ENCODE measurements around the gene OR52W1.

OR52W1 gene

GRCh38 chr11:6199174-6199810, at the start of gene OR52W1:
OR52W1 (plus strand) TSS chr11:6199224; CDS start chr11:6199224, 0 bp downstream.
- no peak for ATAC-seq

GRCh38 chr11:6151117-6151516, 47.9 kb upstream of the OR52W1 start:
- ATAC-seq: no peak

GRCh38 chr11:6152126-6152525, 46.9 kb upstream of the OR52W1 start:
- no peak for ATAC-seq

GRCh38 chr11:6156628-6157359, 42.2 kb upstream of the OR52W1 start:
- no peak for ATAC-seq

GRCh38 chr11:6170226-6170625, 28.8 kb upstream of the OR52W1 start, which contains the start of gene OR52B2:
OR52B2 (minus strand) TSS chr11:6170326; CDS start chr11:6170326, 0 bp downstream.
- no peak for ATAC-seq

GRCh38 chr11:6175440-6175839, 23.6 kb upstream of the OR52W1 start:
- no peak for ATAC-seq

GRCh38 chr11:6191742-6192141, 7.3 kb upstream of the OR52W1 start:
- ATAC-seq: no peak

GRCh38 chr11:6194065-6194581, 4.9 kb upstream of the OR52W1 start:
- peak in 1 of 2 donors; percentile 34 for ATAC-seq

- ATAC-seq: peak in 1 of 2 donors; percentile 64
Measured at GRCh38 chr11:6196396-6196795, 2.6 kb upstream of the OR52W1 start.

- ATAC-seq: no peak
Measured at GRCh38 chr11:6197466-6198200, 1.4 kb upstream of the OR52W1 start.

- ATAC-seq: no peak
Measured at GRCh38 chr11:6200975-6201374, 2.0 kb downstream of the OR52W1 start.

GRCh38 chr11:6201481-6201880, 2.5 kb downstream of the OR52W1 start:
- peak; percentile 57 to 58 for ATAC-seq

- no peak for ATAC-seq
Measured at GRCh38 chr11:6202041-6202440, 3.0 kb downstream of the OR52W1 start.

- ATAC-seq: no peak
Measured at GRCh38 chr11:6203327-6203726, 4.3 kb downstream of the OR52W1 start.

GRCh38 chr11:6204706-6205105, 5.7 kb downstream of the OR52W1 start:
- no peak for ATAC-seq

GRCh38 chr11:6205366-6205765, 6.3 kb downstream of the OR52W1 start, which contains the start of gene C11orf42:
C11orf42 (plus strand) TSS chr11:6205557; CDS start chr11:6205616, 59 bp downstream.
- ATAC-seq: no peak

- ATAC-seq: no peak
Measured at GRCh38 chr11:6206456-6207180, 7.6 kb downstream of the OR52W1 start.

- ATAC-seq: no peak
Measured at GRCh38 chr11:6209801-6210200, 10.8 kb downstream of the OR52W1 start.

GRCh38 chr11:6210274-6210955, 11.4 kb downstream of the OR52W1 start:
- no peak for ATAC-seq

GRCh38 chr11:6214530-6214929, 15.5 kb downstream of the OR52W1 start:
- no peak for ATAC-seq

- no peak for ATAC-seq
Measured at GRCh38 chr11:6216501-6216900, 17.5 kb downstream of the OR52W1 start.

GRCh38 chr11:6217722-6218121, 18.7 kb downstream of the OR52W1 start:
- ATAC-seq: no peak
